HL-60 (cell line): ENCODE results near the gene NMNAT3.

Source experiments
- DNase-seq, 2 experiments: peaks; one replicate each; pipeline ENCODE4 v3.0.0-alpha.2; 2010 to 2020; ENCODE audit warnings: low read depth in 1 of 2, low spot score in 1 of 2
- H3K27ac ChIP-seq: fragments of 250-450 bp; sonication (Bioruptor Pico); replicated peaks from 2 replicates; pipeline ENCODE4 v1.5.1; 2020; ENCODE audit warnings: mild to moderate bottlenecking, moderate library complexity
- H3K27me3 ChIP-seq: fragments of 250-450 bp; sonication (Bioruptor Pico); 2 replicates; pipeline ENCODE4 v1.5.1; 2021; ENCODE audit warnings: mild to moderate bottlenecking, moderate library complexity; ENCODE audit not compliant: insufficient read depth, poor library complexity, severe bottlenecking
- H3K4me3 ChIP-seq: replicated peaks from 2 replicates; pipeline ENCODE4 v1.5.1; 2011; ENCODE audit warnings: mild to moderate bottlenecking, control low read depth, low read length; ENCODE audit not compliant: insufficient read depth
- GABPA ChIP-seq: IDR thresholded peaks from 2 replicates; pipeline ENCODE4 v1.6.1; 2012; ENCODE audit warnings: low read depth
- POLR2AphosphoS5 ChIP-seq: IDR thresholded peaks from 2 replicates; pipeline ENCODE4 v1.6.1; 2012; ENCODE audit warnings: low read depth
- REST ChIP-seq: IDR thresholded peaks from 2 replicates; pipeline ENCODE4 v1.6.1; 2012; ENCODE audit warnings: low read depth; ENCODE audit not compliant: insufficient replicate concordance
- SPI1 ChIP-seq: IDR thresholded peaks from 2 replicates; pipeline ENCODE4 v1.6.1; 2012; ENCODE audit warnings: low read depth, mild to moderate bottlenecking, borderline replicate concordance
- TF ChIP-seq, protein P1 (sequence below): IDR thresholded peaks from one replicate; pipeline ENCODE4 v1.5.1; 2011; ENCODE audit warnings: low read length, control low read depth, inconsistent platforms; ENCODE audit not compliant: insufficient read depth

NMNAT3 gene

GRCh38 chr3:139558351-139559266 is 119.2 kb downstream of the NMNAT3 start:
- TF ChIP-seq GABPA (no peak), SPI1 (no peak), POLR2AphosphoS5 (no peak), REST (no peak)
- TF ChIP-seq, protein P1, sequence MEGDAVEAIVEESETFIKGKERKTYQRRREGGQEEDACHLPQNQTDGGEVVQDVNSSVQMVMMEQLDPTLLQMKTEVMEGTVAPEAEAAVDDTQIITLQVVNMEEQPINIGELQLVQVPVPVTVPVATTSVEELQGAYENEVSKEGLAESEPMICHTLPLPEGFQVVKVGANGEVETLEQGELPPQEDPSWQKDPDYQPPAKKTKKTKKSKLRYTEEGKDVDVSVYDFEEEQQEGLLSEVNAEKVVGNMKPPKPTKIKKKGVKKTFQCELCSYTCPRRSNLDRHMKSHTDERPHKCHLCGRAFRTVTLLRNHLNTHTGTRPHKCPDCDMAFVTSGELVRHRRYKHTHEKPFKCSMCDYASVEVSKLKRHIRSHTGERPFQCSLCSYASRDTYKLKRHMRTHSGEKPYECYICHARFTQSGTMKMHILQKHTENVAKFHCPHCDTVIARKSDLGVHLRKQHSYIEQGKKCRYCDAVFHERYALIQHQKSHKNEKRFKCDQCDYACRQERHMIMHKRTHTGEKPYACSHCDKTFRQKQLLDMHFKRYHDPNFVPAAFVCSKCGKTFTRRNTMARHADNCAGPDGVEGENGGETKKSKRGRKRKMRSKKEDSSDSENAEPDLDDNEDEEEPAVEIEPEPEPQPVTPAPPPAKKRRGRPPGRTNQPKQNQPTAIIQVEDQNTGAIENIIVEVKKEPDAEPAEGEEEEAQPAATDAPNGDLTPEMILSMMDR = no peak
- Histone ChIP-seq H3K4me3 (no peak overlapping the region), H3K27ac (no peak overlapping the region)

GRCh38 chr3:139557041-139557440 is 120.7 kb downstream of the NMNAT3 start:
- no peak overlapping the region for H3K4me3 ChIP-seq
- TF ChIP-seq GABPA (no peak), POLR2AphosphoS5 (no peak), REST (no peak), SPI1 (no peak)
- TF ChIP-seq, protein P1 = no peak
- H3K27ac ChIP-seq = no peak overlapping the region
- no peak for DNase-seq
- no peaks in the 10 kb centered on the region for H3K27me3 ChIP-seq

More at GRCh38 chr3:139558351-139559266, 119.2 kb downstream of the NMNAT3 start:
- DNase-seq = no peak
- H3K27me3 ChIP-seq = no peaks in the 10 kb centered on the region

DNA sequence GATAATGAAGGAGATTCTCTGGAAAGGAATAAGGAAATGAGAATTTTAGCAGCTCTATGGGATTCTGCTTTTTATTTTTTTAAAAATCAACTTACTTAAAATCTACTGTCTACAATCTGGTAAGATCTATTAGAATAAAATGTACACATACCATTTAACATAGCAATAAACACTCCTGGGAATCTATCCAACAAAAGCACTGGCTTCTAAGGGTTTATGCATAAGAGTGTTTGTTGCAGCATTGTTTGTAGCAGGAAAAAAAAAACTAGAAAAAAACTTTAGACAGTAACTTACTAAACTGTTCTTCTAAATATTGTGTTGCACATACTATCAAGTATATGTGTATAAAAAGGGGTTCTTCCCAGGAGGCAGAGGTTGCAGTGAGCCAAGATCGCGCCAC is 122.5 kb downstream of the NMNAT3 start:
- no peaks in the 10 kb centered on the region for H3K27me3 ChIP-seq
- TF ChIP-seq, protein P1 = no peak
- no peak for TF ChIP-seq SPI1
- TF ChIP-seq REST = no peak
- no peak for TF ChIP-seq POLR2AphosphoS5
- TF ChIP-seq GABPA = no peak
- no peak for DNase-seq
- no peak overlapping the region for H3K27ac ChIP-seq
- H3K4me3 ChIP-seq = no peak overlapping the region
